WTC11 (cell line): ENCODE measurements around the gene FAM47E. TPM values are rescaled to one million over a fixed set of nuclear protein-coding genes. Genes with fewer than 3 reads are reported as not detected.

ENCODE experiments used
- ATAC-seq: fragments of 200-7000 bp; cut with Tn5 transposase; 2 replicates; pipeline ENCODE4 v1.10.0; 2021; ENCODE audit warnings: mild to moderate bottlenecking, moderate library complexity
- CTCF ChIA-PET: fragments of 300-600 bp; sonication (Branson Sonifier 250); formaldehyde crosslinking; loops from one replicate; lab custom pipeline; 2021; ENCODE audit warnings: antibody characterized with exemption; lab: Charles Lee
- POLR2A ChIA-PET: fragments of 350-600 bp; sonication (Branson Sonifier 250); formaldehyde crosslinking; loops from one replicate; lab custom pipeline; 2021; ENCODE audit warnings: antibody characterized with exemption; lab: Charles Lee
- DNase-seq: peaks from one replicate; pipeline ENCODE4 v3.0.0; 2021; ENCODE audit warnings: low spot score
- H3K27ac Mint-ChIP-seq: 2 replicates; pipeline ENCODE4 v1.8.0; 2021; ENCODE audit warnings: mixed read lengths
- H3K27me3 Mint-ChIP-seq: 2 replicates; pipeline ENCODE4 v1.8.0; 2021; ENCODE audit warnings: low read depth, mild to moderate bottlenecking, moderate library complexity, mixed read lengths
- H3K36me3 Mint-ChIP-seq: 2 replicates; pipeline ENCODE4 v1.8.0; 2021; ENCODE audit warnings: mixed read lengths
- H3K4me1 Mint-ChIP-seq: 2 replicates; pipeline ENCODE4 v1.8.0; 2022; ENCODE audit warnings: mixed read lengths
- H3K4me3 Mint-ChIP-seq: 2 replicates; pipeline ENCODE4 v1.8.0; 2021; ENCODE audit warnings: mild to moderate bottlenecking, moderate library complexity, mixed read lengths
- H3K9me3 Mint-ChIP-seq: 2 replicates; pipeline ENCODE4 v1.8.0; 2021; ENCODE audit warnings: mixed read lengths
- ATF1 ChIP-seq: sonication (generic); formaldehyde crosslinking; IDR thresholded peaks from 2 replicates; pipeline ENCODE4 v1.8.1; 2023; ENCODE audit warnings: mild to moderate bottlenecking, moderate library complexity, missing genetic modification reagents
- CBFB ChIP-seq: sonication (generic); formaldehyde crosslinking; IDR thresholded peaks from 2 replicates; pipeline ENCODE4 v1.8.1; 2022; ENCODE audit warnings: mild to moderate bottlenecking, low read depth, missing genetic modification reagents
- CREM ChIP-seq: sonication (generic); formaldehyde crosslinking; IDR thresholded peaks from 2 replicates; pipeline ENCODE4 v1.8.1; 2022; ENCODE audit warnings: mild to moderate bottlenecking, missing genetic modification reagents, moderate library complexity
- ELF4 ChIP-seq: sonication (generic); formaldehyde crosslinking; IDR thresholded peaks from 2 replicates; pipeline ENCODE4 v1.8.1; 2022; ENCODE audit warnings: low read depth, mild to moderate bottlenecking, moderate library complexity, missing genetic modification reagents
- FOXJ3 ChIP-seq: sonication (generic); formaldehyde crosslinking; IDR thresholded peaks from 2 replicates; pipeline ENCODE4 v1.9.0; 2021; ENCODE audit warnings: missing genetic modification reagents, mild to moderate bottlenecking, borderline replicate concordance
- FOXK1 ChIP-seq: sonication (generic); formaldehyde crosslinking; IDR thresholded peaks from 2 replicates; pipeline ENCODE4 v1.8.0; 2022; ENCODE audit warnings: mild to moderate bottlenecking, moderate library complexity, missing genetic modification reagents
- KAT7 ChIP-seq: sonication (generic); formaldehyde crosslinking; IDR thresholded peaks from 2 replicates; pipeline ENCODE4 v1.8.1; 2023; ENCODE audit warnings: missing genetic modification reagents, mild to moderate bottlenecking, borderline replicate concordance
- NR1H2 ChIP-seq: sonication (generic); formaldehyde crosslinking; IDR thresholded peaks from 2 replicates; pipeline ENCODE4 v1.9.0; 2021; ENCODE audit warnings: mild to moderate bottlenecking, moderate library complexity, missing genetic modification reagents
- PRRX2 ChIP-seq: fragments of 250-450 bp; sonication (Bioruptor Pico); IDR thresholded peaks from 2 replicates; pipeline ENCODE4 v1.8.0; 2021; ENCODE audit warnings: mild to moderate bottlenecking
- ZBTB21 ChIP-seq: sonication (generic); formaldehyde crosslinking; IDR thresholded peaks from 2 replicates; pipeline ENCODE4 v1.8.1; 2023; ENCODE audit warnings: mild to moderate bottlenecking, missing genetic modification reagents, borderline replicate concordance
- ZBTB43 ChIP-seq: sonication (generic); formaldehyde crosslinking; IDR thresholded peaks from 2 replicates; pipeline ENCODE4 v1.8.1; 2023; ENCODE audit warnings: mild to moderate bottlenecking, missing genetic modification reagents
- ZNF138 ChIP-seq: sonication (generic); formaldehyde crosslinking; conservative IDR thresholded peaks from 2 replicates; pipeline ENCODE4 v1.8.1; 2022; ENCODE audit warnings: mild to moderate bottlenecking, moderate library complexity, missing genetic modification reagents
- ZNF416 ChIP-seq: fragments of 250-450 bp; sonication (Bioruptor Pico); IDR thresholded peaks from 2 replicates; pipeline ENCODE4 v1.9.0; 2021; ENCODE audit warnings: mild to moderate bottlenecking, inconsistent platforms
- total RNA-seq: library from RNA; stranded (reverse); gene quantifications from 3 replicates; pipeline ENCODE4 v1.2.3, GENCODE V29; 2021
- TF ChIP-seq, protein P1 (sequence below): fragments of 250-450 bp; sonication (Bioruptor Pico); IDR thresholded peaks from 2 replicates; pipeline ENCODE4 v1.9.0; 2021; ENCODE audit warnings: moderate library complexity, mild to moderate bottlenecking, inconsistent platforms, borderline replicate concordance
- TF ChIP-seq, protein P2 (sequence below): sonication (generic); formaldehyde crosslinking; IDR thresholded peaks from 2 replicates; pipeline ENCODE4 v1.8.1; 2022; ENCODE audit warnings: mild to moderate bottlenecking, missing genetic modification reagents, moderate library complexity, borderline replicate concordance
- TF ChIP-seq, protein P3 (sequence below): sonication (generic); formaldehyde crosslinking; IDR thresholded peaks from 2 replicates; pipeline ENCODE4 v1.8.0; 2022; ENCODE audit warnings: mild to moderate bottlenecking, missing genetic modification reagents
- TF ChIP-seq, protein P4 (sequence below): fragments of 250-450 bp; sonication (Bioruptor Pico); IDR thresholded peaks from 2 replicates; pipeline ENCODE4 v1.9.0; 2021; ENCODE audit warnings: mild to moderate bottlenecking
- TF ChIP-seq, protein P5 (sequence below): sonication (generic); formaldehyde crosslinking; IDR thresholded peaks from 2 replicates; pipeline ENCODE4 v1.8.0; 2022; ENCODE audit warnings: mild to moderate bottlenecking, missing genetic modification reagents
- TF ChIP-seq, protein P6 (sequence below): sonication (generic); formaldehyde crosslinking; IDR thresholded peaks from 2 replicates; pipeline ENCODE4 v1.8.0; 2022; ENCODE audit warnings: missing genetic modification reagents

FAM47E gene
- total RNA-seq, 1 experiment from 2014 or later: 1.4 TPM

- H3K27ac Mint-ChIP-seq: no peak overlapping the region
- ATAC-seq: no peak
- POLR2A ChIA-PET: no interaction called here
These were observed 36.4 kb upstream of the FAM47E start for GRCh38 chr4:76215077-76215476.

GRCh38 chr4:76216524-76216923 is 35.0 kb upstream of the FAM47E start:
- H3K36me3 Mint-ChIP-seq: no peaks in the 10 kb centered on the region
- H3K4me3 Mint-ChIP-seq: no peak overlapping the region
- ATAC-seq (no peak), DNase-seq (no peak)
- no peaks in the 10 kb centered on the region for H3K9me3 Mint-ChIP-seq
- CTCF ChIA-PET: interaction anchor here (0.6 kb wide), 1 partner anchor 31 kb away, joined by 3 read pairs; no protein-coding TSS in a partner anchor
- TF ChIP-seq, protein P1, sequence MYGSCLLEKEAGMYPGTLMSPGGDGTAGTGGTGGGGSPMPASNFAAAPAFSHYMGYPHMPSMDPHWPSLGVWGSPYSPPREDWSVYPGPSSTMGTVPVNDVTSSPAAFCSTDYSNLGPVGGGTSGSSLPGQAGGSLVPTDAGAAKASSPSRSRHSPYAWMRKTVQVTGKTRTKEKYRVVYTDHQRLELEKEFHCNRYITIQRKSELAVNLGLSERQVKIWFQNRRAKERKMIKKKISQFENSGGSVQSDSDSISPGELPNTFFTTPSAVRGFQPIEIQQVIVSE (CRISPR knock-in tag): no peak
- TF ChIP-seq CBFB (CRISPR knock-in tag): no peak
- no peak for TF ChIP-seq ZNF416
- POLR2A ChIA-PET: no interaction called here
- peaks cover 19% of the 10 kb centered on the region for H3K27me3 Mint-ChIP-seq
- peaks cover 44% of the 10 kb centered on the region for H3K4me1 Mint-ChIP-seq
- no peak overlapping the region for H3K27ac Mint-ChIP-seq

More at GRCh38 chr4:76215077-76215476, 36.4 kb upstream of the FAM47E start:
- CTCF ChIA-PET: interaction anchor here (1.2 to 1.5 kb wide), 2 partner anchors 35 to 163 kb away, joined by 3 to 4 read pairs; no protein-coding TSS in a partner anchor
- TF ChIP-seq, protein P2, sequence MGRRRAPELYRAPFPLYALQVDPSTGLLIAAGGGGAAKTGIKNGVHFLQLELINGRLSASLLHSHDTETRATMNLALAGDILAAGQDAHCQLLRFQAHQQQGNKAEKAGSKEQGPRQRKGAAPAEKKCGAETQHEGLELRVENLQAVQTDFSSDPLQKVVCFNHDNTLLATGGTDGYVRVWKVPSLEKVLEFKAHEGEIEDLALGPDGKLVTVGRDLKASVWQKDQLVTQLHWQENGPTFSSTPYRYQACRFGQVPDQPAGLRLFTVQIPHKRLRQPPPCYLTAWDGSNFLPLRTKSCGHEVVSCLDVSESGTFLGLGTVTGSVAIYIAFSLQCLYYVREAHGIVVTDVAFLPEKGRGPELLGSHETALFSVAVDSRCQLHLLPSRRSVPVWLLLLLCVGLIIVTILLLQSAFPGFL: no peak
- TF ChIP-seq, protein P3, sequence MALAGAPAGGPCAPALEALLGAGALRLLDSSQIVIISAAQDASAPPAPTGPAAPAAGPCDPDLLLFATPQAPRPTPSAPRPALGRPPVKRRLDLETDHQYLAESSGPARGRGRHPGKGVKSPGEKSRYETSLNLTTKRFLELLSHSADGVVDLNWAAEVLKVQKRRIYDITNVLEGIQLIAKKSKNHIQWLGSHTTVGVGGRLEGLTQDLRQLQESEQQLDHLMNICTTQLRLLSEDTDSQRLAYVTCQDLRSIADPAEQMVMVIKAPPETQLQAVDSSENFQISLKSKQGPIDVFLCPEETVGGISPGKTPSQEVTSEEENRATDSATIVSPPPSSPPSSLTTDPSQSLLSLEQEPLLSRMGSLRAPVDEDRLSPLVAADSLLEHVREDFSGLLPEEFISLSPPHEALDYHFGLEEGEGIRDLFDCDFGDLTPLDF (CRISPR knock-in tag): no peak
- TF ChIP-seq ATF1 (CRISPR knock-in tag): no peak
- TF ChIP-seq, protein P4, sequence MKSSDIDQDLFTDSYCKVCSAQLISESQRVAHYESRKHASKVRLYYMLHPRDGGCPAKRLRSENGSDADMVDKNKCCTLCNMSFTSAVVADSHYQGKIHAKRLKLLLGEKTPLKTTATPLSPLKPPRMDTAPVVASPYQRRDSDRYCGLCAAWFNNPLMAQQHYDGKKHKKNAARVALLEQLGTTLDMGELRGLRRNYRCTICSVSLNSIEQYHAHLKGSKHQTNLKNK (CRISPR knock-in tag): no peak
- TF ChIP-seq KAT7: no peak
- no peak for TF ChIP-seq ZBTB21 (CRISPR knock-in tag)
- no peak for TF ChIP-seq ZBTB43
- TF ChIP-seq, protein P5, sequence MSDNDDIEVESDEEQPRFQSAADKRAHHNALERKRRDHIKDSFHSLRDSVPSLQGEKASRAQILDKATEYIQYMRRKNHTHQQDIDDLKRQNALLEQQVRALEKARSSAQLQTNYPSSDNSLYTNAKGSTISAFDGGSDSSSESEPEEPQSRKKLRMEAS (CRISPR knock-in tag): no peak
- no peak for TF ChIP-seq FOXK1 (CRISPR knock-in tag)
- TF ChIP-seq, protein P6, sequence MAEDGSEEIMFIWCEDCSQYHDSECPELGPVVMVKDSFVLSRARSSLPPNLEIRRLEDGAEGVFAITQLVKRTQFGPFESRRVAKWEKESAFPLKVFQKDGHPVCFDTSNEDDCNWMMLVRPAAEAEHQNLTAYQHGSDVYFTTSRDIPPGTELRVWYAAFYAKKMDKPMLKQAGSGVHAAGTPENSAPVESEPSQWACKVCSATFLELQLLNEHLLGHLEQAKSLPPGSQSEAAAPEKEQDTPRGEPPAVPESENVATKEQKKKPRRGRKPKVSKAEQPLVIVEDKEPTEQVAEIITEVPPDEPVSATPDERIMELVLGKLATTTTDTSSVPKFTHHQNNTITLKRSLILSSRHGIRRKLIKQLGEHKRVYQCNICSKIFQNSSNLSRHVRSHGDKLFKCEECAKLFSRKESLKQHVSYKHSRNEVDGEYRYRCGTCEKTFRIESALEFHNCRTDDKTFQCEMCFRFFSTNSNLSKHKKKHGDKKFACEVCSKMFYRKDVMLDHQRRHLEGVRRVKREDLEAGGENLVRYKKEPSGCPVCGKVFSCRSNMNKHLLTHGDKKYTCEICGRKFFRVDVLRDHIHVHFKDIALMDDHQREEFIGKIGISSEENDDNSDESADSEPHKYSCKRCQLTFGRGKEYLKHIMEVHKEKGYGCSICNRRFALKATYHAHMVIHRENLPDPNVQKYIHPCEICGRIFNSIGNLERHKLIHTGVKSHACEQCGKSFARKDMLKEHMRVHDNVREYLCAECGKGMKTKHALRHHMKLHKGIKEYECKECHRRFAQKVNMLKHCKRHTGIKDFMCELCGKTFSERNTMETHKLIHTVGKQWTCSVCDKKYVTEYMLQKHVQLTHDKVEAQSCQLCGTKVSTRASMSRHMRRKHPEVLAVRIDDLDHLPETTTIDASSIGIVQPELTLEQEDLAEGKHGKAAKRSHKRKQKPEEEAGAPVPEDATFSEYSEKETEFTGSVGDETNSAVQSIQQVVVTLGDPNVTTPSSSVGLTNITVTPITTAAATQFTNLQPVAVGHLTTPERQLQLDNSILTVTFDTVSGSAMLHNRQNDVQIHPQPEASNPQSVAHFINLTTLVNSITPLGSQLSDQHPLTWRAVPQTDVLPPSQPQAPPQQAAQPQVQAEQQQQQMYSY (CRISPR knock-in tag): no peak
- no peak for TF ChIP-seq ELF4
- no peak for TF ChIP-seq NR1H2 (CRISPR knock-in tag)
- no peak for TF ChIP-seq PRRX2 (CRISPR knock-in tag)
- TF ChIP-seq CREM: no peak
- TF ChIP-seq, protein P1 (CRISPR knock-in tag): no peak
- no peak for TF ChIP-seq FOXJ3 (CRISPR knock-in tag)
- no peak for TF ChIP-seq ZNF138 (CRISPR knock-in tag)
- TF ChIP-seq, all 79 proteins: peak for 0
- no peaks in the 10 kb centered on the region for H3K36me3 Mint-ChIP-seq
- H3K4me1 Mint-ChIP-seq: peaks cover 45% of the 10 kb centered on the region
- no peak overlapping the region for H3K4me3 Mint-ChIP-seq
- H3K27me3 Mint-ChIP-seq: peaks cover 19% of the 10 kb centered on the region
- no peak for DNase-seq
- no peaks in the 10 kb centered on the region for H3K9me3 Mint-ChIP-seq
